Measurements from ENCODE around the gene STX16. TPM values are rescaled to one million over a fixed set of nuclear protein-coding genes. Genes with fewer than 3 reads are reported as not detected.

The STX16 gene
- total RNA-seq, 4 donors from 2014 or later = 29.6 to 49.2 (median 32.8) TPM

DNA sequence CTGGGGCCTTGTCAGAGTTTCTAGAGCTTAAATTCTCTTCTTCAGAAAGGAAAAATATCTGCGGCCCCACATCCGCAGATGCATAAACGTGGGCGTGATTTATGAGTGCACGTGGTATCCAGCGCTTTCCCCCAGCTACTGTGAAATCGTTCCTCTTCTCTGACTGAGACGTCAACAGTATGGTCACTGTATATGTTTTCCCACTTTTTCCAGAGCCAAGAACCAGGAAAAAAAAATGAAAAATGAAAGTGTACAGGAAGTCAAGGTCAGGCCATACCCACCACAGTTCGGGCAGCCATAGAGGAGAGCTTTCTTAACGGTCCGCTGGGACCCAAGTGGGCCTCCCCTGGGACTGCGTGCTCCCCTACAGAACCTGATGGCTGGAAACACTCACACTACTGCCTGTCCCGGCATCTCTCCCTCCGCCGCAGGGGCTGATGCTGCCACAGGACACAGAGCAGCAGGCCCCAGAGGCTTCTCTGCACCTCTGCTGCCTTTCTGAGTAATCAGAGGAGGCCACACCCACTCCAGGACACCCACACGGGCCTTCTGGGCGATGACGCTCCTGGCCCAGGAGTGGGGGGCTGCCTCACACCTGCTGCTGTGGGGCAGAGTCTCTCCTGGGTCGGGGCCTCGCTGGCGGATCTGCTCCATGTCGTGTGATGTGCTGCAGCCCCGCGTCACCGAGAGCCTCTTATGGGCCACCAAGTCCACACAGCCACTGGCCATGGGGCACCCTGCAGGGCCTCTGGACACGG lies 16.4 kb upstream of the STX16 start:
- Histone ChIP-seq H3K4me3 (no peak overlapping the region), H3K4me1 (peaks cover 0 to 4% (median 0%) of the 10 kb centered on the region in 3 donors), H3K36me3 (no peaks in the 10 kb centered on the region), H3K9me3 (no peaks in the 10 kb centered on the region), H3K27ac (no peak overlapping the region), H3K27me3 (peaks cover 0 to 12% (median 0%) of the 10 kb centered on the region in 4 donors)
- TF ChIP-seq, protein P1, sequence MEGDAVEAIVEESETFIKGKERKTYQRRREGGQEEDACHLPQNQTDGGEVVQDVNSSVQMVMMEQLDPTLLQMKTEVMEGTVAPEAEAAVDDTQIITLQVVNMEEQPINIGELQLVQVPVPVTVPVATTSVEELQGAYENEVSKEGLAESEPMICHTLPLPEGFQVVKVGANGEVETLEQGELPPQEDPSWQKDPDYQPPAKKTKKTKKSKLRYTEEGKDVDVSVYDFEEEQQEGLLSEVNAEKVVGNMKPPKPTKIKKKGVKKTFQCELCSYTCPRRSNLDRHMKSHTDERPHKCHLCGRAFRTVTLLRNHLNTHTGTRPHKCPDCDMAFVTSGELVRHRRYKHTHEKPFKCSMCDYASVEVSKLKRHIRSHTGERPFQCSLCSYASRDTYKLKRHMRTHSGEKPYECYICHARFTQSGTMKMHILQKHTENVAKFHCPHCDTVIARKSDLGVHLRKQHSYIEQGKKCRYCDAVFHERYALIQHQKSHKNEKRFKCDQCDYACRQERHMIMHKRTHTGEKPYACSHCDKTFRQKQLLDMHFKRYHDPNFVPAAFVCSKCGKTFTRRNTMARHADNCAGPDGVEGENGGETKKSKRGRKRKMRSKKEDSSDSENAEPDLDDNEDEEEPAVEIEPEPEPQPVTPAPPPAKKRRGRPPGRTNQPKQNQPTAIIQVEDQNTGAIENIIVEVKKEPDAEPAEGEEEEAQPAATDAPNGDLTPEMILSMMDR (IDR thresholded peaks at IDR 0.05) = no peak
- TF ChIP-seq POLR2A (IDR thresholded peaks at IDR 0.05) = no peak
- 41 to 56% methylated on average over 8 to 15 of the region's 26 CpGs for WGBS, 2 donors
- intact Hi-C loops (cut with DNase I) = no loop called here
- no peak for DNase-seq

DNA sequence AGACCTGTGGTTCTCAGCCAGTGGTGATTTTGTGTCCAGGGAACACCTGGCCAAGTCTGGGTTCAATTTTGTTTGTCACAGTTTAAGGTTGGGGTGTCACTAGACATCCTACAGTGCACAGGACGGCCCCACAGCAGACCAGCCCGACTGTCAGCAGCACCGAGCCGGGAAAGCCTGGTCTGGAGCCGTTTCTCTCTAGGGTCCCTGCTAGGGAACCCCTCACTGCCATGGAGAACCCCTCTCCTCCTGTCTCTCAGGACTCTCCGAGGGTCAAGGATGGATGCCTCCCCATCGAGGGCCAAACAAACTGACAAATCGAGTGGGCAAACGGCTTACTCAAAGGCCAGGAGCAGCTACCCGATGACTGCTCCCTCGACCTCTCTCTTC lies 15.8 kb upstream of the STX16 start:
- Histone ChIP-seq H3K27ac (no peak overlapping the region), H3K36me3 (no peaks in the 10 kb centered on the region), H3K9me3 (no peaks in the 10 kb centered on the region), H3K4me3 (no peak overlapping the region), H3K4me1 (peaks cover 0 to 4% (median 0%) of the 10 kb centered on the region in 3 donors), H3K27me3 (peaks cover 0 to 18% (median 0%) of the 10 kb centered on the region in 4 donors)
- DNase-seq = no peak
- no peak for TF ChIP-seq POLR2A (IDR thresholded peaks at IDR 0.05)
- TF ChIP-seq, protein P1 (IDR thresholded peaks at IDR 0.05) = no peak
- 83% methylated on average over 8 of the region's 11 CpGs; no CpG with 5 or more reads in 1 of the 2 donors for WGBS, 2 donors
- intact Hi-C loops (cut with DNase I) = no loop called here

DNA sequence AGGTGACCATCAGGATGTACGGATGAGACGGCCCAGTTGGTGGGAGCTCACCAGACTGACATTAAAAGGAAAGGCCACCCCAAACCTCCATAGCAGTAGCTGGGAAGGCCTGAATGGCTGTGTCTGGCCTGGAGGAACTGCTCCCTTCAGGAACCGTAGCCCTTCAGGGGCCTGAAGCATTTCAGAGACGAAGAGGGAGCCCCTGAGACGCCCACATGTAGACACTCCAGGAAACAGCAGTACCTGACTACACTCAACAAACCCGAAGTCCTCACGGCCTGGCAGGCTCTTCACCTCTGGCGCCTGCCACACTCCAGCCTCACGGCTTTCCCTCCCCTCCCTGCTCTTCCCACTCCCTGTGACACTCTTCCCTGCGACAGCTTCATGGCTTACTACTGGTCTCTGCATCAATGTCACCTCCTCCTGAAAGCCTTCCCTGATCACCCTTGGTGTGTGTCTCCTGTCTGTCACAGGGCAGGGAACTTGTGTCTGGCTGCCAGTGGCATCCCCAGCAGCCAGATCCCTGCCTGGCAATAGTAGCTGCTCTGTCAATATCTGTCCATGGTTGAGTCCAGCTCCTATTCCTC lies 14.6 kb upstream of the STX16 start:
- no peak overlapping the region for H3K27ac ChIP-seq
- 89 to 90% methylated on average over 9 to 10 of the region's 10 CpGs for WGBS, 2 donors
- H3K4me1 ChIP-seq = peaks cover 0 to 4% (median 0%) of the 10 kb centered on the region in 3 donors
- no peaks in the 10 kb centered on the region for H3K9me3 ChIP-seq
- intact Hi-C loops (cut with DNase I) = no loop called here
- H3K27me3 ChIP-seq = peaks cover 0 to 25% (median 0%) of the 10 kb centered on the region in 4 donors
- no peak for DNase-seq
- H3K4me3 ChIP-seq = no peak overlapping the region
- TF ChIP-seq, protein P1 (IDR thresholded peaks at IDR 0.05) = no peak
- TF ChIP-seq POLR2A (IDR thresholded peaks at IDR 0.05) = no peak
- no peaks in the 10 kb centered on the region for H3K36me3 ChIP-seq

- intact Hi-C loops (cut with DNase I) = no loop called here
- no peak for DNase-seq
- H3K4me1 ChIP-seq = peaks cover 0 to 4% (median 0%) of the 10 kb centered on the region in 3 donors
- H3K9me3 ChIP-seq = no peaks in the 10 kb centered on the region
- peaks cover 0 to 25% (median 0%) of the 10 kb centered on the region in 4 donors for H3K27me3 ChIP-seq
- H3K4me3 ChIP-seq = no peak overlapping the region
- H3K27ac ChIP-seq = no peak overlapping the region
- TF ChIP-seq POLR2A (IDR thresholded peaks at IDR 0.05) = no peak
- TF ChIP-seq, protein P1 (IDR thresholded peaks at IDR 0.05) = no peak
- no peaks in the 10 kb centered on the region for H3K36me3 ChIP-seq
- 68 to 70% methylated on average over 7 of the region's 8 CpGs for WGBS, 2 donors
Observed at GRCh38 chr20:58636983-58637421, 14.1 kb upstream of the STX16 start.

All from esophagus squamous epithelium (tissue), 5 donors.